ENCODE data around the gene TM9SF4.
"Not testable (repeated sequence)": the region's sequence is repeated elsewhere in the genome, so short reads cannot be mapped to it uniquely, and the experiment has no call there.

Gene TM9SF4

DNA sequence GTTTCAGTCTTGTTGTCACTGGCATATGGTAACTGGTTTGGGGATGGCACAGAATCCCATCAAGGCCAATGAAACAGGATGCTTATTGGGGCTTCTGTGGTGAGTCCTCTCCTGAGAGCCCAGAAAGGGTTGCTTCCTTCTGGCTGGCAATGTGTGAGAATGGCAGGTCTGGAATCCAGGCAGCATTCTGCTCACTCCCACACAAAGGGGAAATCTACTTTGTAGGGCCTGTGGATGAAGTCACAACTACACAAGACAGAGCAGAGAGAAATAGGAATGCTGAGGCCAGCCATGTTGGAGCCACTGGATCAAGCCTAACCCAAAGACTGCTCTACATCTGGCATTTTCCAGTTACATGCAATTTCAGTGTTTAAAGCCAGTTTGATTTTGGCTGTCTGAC, 82.4 kb downstream of the TM9SF4 start:
- no peak for DNase-seq

DNA sequence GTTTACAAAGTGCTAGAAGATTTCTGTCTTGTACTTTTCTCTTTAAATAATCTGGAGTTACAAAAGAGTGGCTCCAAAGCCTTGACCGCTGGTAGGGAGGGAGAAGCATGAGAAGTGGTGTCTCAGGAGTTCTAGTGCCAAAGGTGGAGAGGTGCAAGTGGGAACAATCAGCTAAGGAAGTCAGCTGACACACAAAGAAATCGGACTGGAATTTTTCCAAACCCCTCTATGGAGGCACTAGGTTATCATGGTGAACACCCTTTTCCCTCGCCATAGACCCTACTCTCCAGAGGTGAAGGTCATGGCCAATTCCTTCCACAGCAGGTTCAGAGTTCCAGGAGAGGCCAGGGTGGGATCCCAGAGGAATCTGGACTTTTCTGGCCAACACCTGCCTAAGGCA, 83.2 kb downstream of the TM9SF4 start:
- DNase-seq: no peak

DNA sequence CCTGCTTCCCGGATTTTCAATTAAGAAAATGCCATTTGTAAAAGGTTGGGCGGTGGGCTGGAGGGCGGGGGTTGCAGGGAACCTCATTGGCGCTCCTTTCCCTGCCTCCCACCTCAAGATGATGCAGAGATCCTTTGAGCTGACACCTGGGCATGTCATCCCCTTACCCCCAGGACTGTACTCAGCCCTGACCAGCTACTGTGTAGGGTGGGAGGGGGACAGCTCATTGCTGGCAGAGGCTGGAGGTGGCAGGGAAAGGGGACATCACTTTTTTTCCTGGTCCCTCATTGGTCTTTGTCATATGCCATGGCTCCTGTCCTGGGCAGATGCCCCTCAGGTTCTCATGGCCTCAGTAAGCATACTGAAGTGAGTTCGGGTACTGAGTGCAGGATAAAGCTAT, 83.8 kb downstream of the TM9SF4 start:
- DNase-seq: not testable (repeated sequence)

DNA sequence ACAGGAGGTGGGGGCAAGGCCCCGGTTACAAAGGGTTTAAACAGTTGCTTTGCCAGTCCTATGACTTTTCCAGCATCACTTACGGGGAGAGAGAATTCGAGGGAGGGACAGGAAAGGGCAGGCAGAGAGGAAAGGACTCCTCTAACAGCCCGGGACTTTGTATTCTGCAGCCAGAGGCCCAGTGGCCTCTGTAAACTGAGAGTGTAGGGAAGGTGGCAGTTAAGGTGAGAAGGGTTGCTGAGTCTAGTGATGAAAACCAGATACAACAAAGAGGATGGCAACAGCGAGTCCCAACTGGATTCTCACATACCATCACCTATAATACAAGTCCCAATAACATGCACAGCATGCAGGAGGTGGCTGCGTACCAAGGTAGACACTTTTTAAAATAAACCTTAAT, 84.5 kb downstream of the TM9SF4 start:
- DNase-seq: no peak

DNA sequence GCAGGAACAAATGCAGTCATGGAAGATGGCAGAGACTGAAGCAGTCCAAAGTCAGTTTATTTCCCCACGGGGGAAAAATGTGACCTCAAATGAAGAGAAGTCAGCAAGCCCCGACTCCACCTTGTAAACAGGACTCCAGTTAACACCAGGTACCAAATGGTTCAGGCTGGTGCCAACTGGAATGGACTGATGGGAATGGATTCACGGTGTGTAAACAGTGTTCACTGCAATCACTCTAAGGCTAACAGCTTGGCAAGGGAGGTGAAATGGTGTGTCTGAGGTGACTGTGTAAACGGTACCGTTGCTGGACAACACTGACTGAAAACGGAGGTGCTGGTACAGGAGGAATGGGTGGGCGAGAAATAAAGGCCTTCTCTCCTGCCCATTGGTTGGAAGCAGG, 86.1 kb downstream of the TM9SF4 start:
- no peak for DNase-seq

DNA sequence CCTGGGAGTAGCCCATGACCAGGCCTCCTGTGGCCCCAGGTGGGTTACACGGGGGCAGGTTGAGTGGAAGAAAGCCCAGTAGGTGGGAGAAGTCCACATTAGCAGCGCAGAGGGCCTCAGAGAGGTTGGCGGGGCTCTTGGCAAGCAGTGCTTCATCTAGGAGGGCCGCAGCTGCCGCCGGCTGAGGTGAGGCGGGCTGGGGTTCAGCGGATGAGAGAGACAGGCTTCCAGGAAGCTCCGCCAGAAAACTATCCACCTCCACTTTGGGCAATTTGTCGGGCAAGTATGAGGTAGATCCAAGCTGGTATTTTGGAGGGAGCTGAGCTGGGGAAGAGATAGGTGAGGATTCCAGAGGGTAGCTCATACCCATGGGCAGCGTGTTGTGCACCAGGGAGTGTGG, 87.1 kb downstream of the TM9SF4 start:
- not testable (repeated sequence) for DNase-seq

DNA sequence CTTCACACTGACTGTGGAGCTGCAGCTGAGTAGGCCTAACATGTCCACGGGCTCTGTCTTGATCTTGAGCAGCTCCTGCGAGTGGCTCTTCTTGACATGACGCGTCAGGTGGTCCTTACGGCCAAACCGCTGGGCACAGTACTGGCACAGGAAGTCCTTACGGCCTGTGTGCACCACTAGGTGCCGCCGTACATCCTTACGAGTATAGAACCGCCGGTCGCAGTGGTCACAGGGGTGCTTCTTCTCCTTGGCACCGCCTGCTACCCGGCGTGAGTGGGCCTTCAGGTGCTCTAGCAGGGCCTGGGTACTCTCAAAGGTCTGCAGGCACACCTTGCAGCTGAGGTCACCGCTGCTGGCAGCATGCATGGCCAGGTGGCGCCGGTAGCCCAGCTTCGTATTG, 87.6 kb downstream of the TM9SF4 start:
- not testable (repeated sequence) for DNase-seq

DNA sequence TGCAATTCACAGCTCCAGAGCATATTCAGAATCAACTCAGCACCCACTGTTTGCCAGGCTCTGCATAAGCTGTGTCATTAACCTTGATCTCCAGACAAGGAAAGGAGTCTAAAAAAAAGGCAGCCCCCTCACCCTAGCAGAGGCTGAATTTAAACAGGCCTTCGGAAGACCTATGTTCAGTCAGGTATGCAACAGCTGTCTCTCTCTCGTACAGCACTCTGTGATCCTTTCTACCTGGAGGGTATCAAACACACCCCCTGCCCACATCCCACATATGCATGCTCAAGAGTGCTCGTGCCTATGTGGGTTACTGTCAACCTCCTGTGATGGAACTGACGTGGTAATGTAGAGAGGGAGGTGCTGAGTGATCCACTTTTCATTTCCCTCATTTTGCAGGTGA, 89.5 kb downstream of the TM9SF4 start:
- no peak for DNase-seq

DNA sequence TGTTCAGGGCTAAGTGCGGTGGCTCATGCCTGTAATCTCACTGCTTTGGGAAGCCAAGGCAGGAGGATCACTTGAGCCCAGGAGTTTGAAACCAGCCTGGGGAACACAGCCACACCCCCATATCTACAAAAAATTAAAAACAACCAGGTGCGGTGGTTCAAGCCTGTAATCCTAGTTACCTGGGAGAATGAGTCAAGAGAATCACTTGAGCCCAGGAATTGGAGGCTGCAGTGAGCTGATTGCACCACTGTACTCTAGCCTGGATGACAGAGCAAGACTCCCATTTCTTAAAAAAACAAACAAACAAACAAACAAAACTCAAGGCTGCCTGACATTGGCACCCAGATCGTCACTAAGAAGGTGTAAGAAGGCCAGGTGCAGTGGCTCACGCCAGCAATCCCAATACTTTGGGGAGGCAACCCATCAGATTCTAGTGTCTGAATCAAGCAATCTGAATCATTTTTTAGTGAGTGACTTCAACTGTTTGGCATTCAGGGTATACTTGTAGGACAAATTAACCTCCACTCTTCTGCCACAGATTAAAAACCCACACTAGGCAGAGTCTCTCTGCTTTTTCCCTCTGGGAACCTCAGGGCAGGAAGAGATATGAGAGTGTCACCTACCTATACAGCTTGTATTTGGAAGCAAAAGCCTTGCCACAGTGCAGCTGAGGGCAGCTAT, 91.9 kb downstream of the TM9SF4 start:
- no peak for DNase-seq

DNA sequence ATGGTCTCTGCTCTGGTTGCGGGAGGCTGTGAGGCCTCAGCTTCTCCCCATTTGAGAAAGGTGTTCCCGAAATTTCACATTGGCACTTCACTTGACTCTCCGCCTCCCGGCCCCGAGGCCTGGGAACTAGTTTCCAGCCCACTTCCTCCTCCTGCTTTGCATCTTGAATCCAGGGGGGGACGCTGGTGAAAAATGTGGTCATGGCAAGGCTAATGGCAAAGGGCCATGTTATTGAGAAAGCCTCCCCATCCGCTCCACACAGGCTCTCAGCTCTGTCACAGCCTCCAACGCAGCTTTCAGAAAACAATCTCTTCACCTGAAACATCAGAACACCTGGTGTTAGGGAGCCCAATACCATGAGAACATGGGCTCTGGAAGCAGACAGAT, 92.5 kb downstream of the TM9SF4 start:
- DNase-seq: no peak

DNA sequence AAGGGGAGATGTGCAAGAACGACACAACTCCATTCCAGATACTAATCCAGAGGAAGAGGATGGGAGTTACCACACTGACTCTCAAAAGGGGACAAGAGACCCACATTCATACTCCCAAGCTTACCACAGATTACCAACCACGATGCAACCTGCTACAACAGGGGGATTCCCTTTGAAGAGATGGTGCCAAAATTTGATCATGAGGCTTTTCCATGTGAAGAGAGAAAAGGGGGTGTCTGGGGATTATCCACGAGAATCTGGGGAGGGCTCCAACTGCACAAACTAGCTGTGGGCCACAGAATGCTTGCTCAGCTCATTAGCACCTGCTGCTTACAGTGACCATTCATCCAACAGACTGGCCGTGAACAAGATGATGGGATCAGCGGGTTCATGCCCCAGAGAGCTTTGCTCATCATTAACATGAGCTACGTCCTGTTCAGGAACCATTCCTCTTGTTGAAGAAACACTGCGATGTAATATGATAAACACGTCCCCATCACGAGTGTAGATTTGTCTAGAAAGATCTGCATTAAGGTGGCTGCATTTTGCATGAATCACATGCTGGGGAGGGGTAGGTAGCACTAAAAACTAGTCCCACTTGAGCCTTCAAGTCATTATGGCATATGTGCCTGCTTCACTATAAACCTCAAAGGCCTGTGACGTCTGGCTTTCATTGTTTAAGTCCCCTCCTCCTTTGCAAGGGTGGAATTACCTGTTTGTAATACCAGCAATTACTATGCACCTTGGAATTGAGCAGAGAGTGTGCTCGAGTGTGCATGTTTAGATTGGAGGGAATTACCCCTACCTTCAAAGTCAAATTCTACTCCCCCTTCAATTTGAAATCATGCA, 94.1 kb downstream of the TM9SF4 start:
- no peak for DNase-seq

DNA sequence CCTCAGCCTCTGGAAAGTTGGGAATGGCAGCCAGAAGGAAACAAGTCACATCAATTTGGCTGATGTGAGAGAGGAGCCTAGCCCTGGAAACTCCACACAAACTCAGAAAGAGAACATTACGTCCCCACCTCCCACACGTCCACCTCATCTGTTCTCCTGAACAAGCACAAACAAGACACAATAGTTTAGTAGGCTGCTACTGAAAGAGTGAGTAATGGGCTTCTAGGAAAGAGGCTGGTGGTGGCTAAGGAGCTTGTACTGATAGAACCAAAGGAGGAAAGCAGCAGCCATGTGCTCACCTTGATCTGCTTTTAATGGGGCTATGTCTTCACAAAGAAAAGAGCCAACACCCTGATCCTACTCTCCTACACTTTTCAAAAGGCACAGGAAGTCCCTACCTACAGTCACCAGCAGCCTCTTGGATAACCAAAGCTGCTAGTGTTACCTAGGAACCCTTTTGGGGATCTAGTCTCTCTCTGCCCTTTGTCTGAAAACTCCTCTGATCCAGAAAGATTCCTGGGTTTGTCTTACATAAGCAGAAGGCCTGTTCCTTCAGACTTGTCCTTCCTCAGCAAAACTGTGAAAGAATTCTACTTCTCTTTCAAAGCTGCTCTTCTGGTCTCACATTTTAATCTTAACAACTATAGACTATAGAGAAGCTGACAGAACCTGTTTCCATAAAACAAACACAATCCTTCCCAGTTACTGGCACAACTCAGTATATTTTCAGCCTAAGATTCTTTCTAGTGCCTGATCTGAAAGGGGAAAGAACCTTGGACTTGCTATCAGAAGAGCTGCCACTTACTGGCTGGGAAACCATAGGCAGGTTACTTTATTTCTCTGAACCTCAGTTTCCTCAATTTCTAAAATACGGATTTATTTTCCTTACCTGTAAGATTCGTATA, 94.9 kb downstream of the TM9SF4 start:
- DNase-seq: no peak

DNA sequence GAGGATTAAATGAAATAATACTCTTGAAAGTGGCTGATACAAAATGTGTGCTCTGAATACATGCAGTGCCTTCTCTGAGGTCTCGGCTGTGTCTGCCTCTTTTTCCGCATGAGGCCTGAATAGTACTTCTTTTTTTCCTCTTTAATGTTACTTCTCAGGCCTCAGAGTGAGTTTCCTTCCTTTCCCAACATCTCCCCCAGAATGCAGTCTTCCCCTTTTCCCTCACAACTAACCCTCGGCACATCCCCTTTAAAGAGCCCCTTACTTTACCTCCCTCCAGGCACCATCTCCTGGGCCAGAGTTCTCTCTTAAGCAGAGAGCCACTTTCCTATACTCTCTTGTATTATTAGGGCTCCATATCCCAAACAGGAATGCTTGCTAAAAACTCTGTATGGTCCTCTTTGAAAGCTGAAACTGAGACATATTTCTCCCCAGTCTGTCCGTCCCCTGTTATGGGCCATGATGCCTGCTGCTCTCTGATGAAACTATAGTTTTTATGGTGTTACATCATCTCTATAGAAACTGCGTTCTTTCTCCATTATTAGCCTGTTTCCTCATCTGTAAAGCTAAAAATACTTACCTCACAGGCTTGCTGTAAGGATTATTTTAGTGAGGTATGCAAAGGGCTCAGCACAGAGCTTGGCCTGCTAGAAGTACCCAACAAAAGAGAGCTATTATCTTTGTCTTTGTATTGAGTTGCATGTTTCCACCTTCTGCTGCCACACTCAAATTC, 95.8 kb downstream of the TM9SF4 start:
- no peak for DNase-seq

DNA sequence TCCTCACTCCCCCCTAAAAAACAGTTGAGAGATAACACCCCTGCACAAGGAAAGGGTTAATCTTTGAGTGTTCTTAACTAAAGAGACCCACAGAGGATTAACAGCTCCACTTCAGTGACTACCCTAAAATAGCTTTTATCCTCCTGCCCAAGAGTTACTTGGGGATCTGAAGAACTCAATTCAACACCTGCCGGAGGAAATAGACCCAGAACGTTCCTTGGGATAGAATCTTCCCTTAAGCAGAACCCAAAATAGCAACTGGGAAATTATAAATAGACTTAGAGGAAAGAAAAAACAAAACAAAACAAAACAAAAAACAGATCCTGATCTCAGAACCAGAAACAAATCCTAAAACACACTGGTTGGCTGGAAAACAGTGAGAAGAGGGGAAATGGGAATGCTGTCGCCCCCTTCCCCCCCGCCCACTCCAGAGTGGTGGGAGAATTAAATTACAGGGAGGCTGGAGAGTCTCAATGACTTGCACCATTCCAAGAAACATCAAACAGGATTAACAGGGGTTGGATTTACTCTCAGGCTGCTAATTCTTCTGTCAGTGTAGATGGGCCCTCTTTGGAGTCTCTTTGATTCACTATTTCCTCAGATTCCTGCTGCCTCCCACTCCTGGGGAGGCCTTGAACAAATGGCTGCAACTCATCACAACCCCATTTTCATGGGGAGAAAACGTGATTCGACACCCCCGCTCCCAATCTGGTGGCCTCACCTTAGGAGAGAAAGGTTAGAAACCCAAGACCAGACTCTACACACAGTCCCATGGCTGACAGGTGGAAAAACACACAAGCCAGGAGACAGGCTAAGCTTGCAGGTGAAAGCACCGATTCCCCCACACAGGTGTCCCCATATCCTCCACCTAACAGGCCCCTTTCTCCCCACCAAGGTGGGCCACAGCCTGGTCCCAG, 96.6 kb downstream of the TM9SF4 start:
- no peak for DNase-seq

DNA sequence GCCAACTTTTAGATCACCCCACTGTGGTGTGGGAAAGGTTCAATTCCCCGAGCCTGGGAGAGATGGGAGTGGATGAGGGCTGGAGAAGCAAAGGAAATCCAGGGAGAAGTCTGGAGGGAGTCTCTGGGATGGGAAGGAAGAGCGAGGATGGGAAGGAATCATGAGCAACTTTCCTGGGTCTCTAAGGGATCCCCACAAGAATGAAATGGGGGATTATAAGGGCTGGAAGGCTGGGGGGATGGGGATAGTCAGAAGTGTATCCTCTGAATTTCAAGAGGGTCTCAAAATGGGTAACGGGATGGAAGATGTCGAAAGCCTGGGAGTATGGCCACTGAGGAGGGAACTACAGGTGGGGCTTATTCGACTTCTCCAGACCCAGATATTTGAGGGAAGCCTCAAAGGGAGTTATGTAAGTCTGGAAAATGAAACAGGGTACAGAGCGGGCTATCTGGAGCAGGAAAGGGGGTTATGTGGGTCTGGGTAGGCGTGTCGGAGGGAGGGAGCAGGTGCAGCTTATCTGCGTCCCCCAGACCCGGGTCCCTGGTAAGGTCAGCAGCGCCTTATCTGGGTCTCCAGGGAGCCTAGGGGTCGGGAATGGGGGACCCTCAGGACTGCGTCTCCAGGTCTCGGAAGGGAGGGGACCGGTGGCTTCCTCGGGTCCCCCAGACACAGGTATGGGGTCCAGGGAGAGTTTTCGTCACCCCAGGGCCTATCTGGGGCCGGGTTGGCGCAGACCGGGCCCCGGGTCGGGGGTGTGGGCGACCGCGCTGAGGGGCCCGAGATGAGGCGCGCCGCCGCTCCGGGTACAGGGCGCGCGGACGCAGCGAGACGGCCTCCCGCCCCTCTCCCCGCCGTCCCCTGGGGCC, 97.5 kb downstream of the TM9SF4 start:
- no peak for DNase-seq

DNA sequence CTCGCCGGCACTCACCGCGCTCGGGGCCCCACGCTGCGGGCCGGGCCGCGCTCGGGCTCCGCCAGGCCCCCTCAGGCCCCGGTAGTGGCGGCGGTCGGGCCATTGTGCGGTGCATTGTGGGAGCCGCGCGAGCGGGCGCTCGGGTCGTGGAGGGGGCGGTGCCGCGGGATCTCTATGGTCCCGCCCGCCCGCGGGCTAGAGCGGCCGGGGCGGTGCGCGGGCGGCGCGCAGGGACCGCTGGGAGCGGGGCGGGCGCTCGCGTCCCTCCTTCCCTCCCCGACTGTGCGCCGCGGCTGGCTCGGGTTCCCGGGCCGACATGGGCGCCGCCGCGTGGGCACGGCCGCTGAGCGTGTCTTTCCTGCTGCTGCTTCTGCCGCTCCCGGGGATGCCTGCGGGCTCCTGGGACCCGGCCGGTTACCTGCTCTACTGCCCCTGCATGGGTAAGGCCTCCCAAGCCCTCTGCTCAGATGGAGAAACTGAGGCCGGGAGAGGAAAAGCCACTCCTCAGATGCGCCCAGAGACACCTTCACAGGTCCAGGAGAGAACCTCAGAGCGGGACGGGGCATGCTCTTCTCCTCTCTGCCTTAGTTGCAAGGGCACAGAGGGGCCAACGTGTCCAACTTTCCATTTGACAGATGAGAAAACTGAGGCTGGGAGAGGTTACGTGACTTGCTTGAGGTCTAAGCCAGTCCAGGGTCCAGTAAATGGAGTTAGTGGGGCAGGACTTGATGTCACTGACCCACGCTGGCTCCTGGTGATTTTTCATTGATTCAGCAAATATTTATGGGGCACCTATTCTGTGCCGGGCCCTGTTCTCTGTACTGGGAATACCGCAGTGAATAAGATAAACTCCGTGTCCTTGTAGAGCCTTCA, 98.3 kb downstream of the TM9SF4 start, which contains the start of the genes PLAGL2 and POFUT1:
Gene PLAGL2 (minus strand): TSS at position 118 of the 873 bp plus-strand sequence. CDS start 5,565 bp downstream, outside the sequence.
Gene POFUT1 (plus strand): TSS at position 255 of the 873 bp plus-strand sequence. CDS start 62 bp downstream, at position 317.
- peak; percentile 43 to 94 for DNase-seq

DNA sequence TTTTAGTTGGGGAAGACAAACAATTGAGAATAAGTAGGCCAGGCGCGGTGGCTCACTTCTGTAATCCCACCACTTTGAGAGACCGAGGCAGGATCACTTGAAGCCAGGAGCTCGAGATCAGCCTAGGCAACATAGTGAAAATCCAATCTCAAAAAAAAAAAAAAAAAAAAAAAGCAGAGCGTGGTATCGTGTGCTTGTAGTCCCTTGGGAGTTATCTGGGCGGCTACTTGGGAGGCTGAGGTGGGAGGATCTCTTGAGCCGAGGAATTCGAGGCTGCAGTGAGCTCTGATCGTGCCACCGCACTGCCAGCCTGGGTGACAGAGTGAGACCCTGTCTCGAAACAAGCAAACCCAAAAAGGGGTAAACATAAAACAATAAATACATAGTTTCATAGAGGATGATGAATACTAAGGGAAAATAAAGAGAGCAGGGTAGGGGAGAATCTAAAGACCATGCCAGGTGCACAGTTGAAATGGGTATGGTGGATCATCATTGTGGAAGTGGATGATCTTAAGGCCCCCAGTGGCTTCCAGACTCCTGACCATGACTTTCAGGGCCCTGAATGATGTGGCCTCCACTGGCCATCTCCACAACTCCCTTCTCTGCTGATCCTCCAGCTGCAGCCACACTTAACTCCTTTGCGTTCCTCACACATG, 99.1 kb downstream of the TM9SF4 start:
- DNase-seq: no peak

DNA sequence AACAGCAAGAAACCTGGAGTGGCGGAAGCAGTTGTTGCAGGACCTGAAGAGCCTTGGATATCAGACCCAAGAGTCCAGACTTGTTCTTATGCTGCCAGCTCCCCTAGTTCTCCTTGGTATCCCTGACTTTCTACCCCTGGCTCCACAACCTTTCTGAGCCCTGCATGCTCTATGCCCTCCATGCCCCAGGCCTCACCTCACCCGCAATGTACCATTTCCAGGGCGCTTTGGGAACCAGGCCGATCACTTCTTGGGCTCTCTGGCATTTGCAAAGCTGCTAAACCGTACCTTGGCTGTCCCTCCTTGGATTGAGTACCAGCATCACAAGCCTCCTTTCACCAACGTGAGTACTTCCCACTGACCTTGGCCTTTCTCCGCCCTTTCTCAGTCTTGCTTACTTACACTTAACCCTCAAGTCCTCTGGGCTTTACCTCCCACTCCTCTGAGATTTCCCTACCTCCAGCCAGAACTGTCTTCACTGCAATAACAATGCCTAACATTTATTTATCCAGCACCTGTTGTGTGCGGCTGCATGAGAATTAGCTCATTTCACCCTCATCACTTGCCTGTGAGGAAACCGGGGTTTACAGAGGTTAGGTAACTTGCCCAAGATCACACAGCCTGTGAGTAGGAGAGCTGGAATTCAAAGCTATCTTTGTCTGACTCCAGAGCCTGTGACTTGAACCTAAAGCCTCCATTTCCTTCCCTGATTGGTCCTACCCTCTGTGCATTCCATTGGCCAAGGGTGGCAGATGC, 100.5 kb downstream of the TM9SF4 start:
- DNase-seq: no peak

Data from NCI-H446 (cell line).